Neural progenitor cell (in vitro differentiated cells): ENCODE measurements around the gene HMG20A. TPM values are rescaled to one million over a fixed set of nuclear protein-coding genes. Genes with fewer than 3 reads are reported as not detected.

Experiments
- DNase-seq: peaks from one replicate; pipeline ENCODE4 v3.0.0-alpha.2; 2016; ENCODE audit warnings: low spot score
- H2AFZ ChIP-seq: fragments of 200-600 bp; sonication (generic); replicated peaks from 2 replicates; pipeline ENCODE4 v1.6.1; 2016; ENCODE audit warnings: antibody characterized with exemption
- H3F3A ChIP-seq: fragments of 200-600 bp; sonication (generic); 2 replicates; pipeline ENCODE4 v1.6.1; 2016; ENCODE audit warnings: antibody characterized with exemption, low read depth
- H3K27ac ChIP-seq: fragments of 200-600 bp; sonication (generic); 2 replicates; pipeline ENCODE4 v1.5.1; 2016; ENCODE audit warnings: mild to moderate bottlenecking
- H3K27me3 ChIP-seq: fragments of 200-600 bp; sonication (generic); 2 replicates; pipeline ENCODE4 v1.6.1; 2016; ENCODE audit warnings: mild to moderate bottlenecking, moderate library complexity
- H3K36me3 ChIP-seq: fragments of 200-600 bp; sonication (generic); 2 replicates; pipeline ENCODE4 v1.5.1; 2016
- H3K4me1 ChIP-seq: fragments of 200-600 bp; sonication (generic); 2 replicates; pipeline ENCODE4 v1.6.1; 2016; ENCODE audit warnings: mixed run types
- H3K4me2 ChIP-seq: fragments of 200-600 bp; sonication (generic); 2 replicates; pipeline ENCODE4 v1.6.1; 2016
- H3K4me3 ChIP-seq: fragments of 200-600 bp; sonication (generic); 2 replicates; pipeline ENCODE4 v1.5.1; 2016
- H3K79me2 ChIP-seq: fragments of 200-600 bp; sonication (generic); 2 replicates; pipeline ENCODE4 v1.6.1; 2016; ENCODE audit warnings: low read depth
- H3K9ac ChIP-seq: fragments of 200-600 bp; sonication (generic); 2 replicates; pipeline ENCODE4 v1.6.1; 2016
- H3K9me3 ChIP-seq: fragments of 200-600 bp; sonication (generic); 2 replicates; pipeline ENCODE4 v1.5.1; 2016; ENCODE audit warnings: low read depth
- H4K20me1 ChIP-seq: fragments of 200-600 bp; sonication (generic); 2 replicates; pipeline ENCODE4 v1.6.1; 2016; ENCODE audit warnings: low read depth
- H3K27ac Mint-ChIP-seq: 3 replicates; pipeline ENCODE4 v1.8.0; 2021; ENCODE audit warnings: mixed read lengths
- H3K27me3 Mint-ChIP-seq: 2 replicates; pipeline ENCODE4 v1.8.0; 2022; ENCODE audit warnings: low read depth, mild to moderate bottlenecking, inconsistent platforms, moderate library complexity, mixed read lengths; ENCODE audit not compliant: insufficient read depth
- H3K36me3 Mint-ChIP-seq: 3 replicates; pipeline ENCODE4 v1.8.0; 2021; ENCODE audit warnings: mixed read lengths
- H3K4me1 Mint-ChIP-seq: 3 replicates; pipeline ENCODE4 v1.8.0; 2021; ENCODE audit warnings: mixed read lengths
- H3K4me3 Mint-ChIP-seq: 3 replicates; pipeline ENCODE4 v1.8.0; 2021; ENCODE audit warnings: mild to moderate bottlenecking, moderate library complexity, mixed read lengths
- H3K9me3 Mint-ChIP-seq: 3 replicates; pipeline ENCODE4 v1.8.0; 2020; ENCODE audit warnings: mixed read lengths
- CTCF ChIP-seq: fragments of 200-600 bp; sonication (generic); IDR thresholded peaks from 2 replicates; pipeline ENCODE4 v1.5.1; 2017; ENCODE audit warnings: antibody characterized with exemption, mild to moderate bottlenecking
- EZH2 ChIP-seq: fragments of 200-600 bp; sonication (generic); IDR thresholded peaks from 2 replicates; pipeline ENCODE4 v1.6.1; 2017; ENCODE audit warnings: antibody characterized with exemption, mild to moderate bottlenecking, moderate library complexity
- EZH2phosphoT487 ChIP-seq: fragments of 200-600 bp; sonication (generic); IDR thresholded peaks from 2 replicates; pipeline ENCODE4 v1.6.1; 2017; ENCODE audit warnings: antibody characterized with exemption
- total RNA-seq: library from RNA; depleted of rRNA; stranded (reverse); fragments of >200 nt; gene quantifications from 2 replicates; pipeline ENCODE4 v1.2.3, GENCODE V29; 2015; ENCODE audit warnings: low replicate concordance

HMG20A gene
- total RNA-seq, 1 donor from 2014 or later: 75.6 TPM

- H3K9me3 Mint-ChIP-seq: no peaks in the 10 kb centered on the region
- peaks cover 4% of the 10 kb centered on the region for H3K27me3 Mint-ChIP-seq
- peaks cover 14% of the 10 kb centered on the region for H3F3A ChIP-seq
- no peak overlapping the region for H3K27ac Mint-ChIP-seq
- no peaks in the 10 kb centered on the region for H3K79me2 ChIP-seq
- H3K4me3 ChIP-seq: no peak overlapping the region
- no peak overlapping the region for H3K9ac ChIP-seq
- H3K4me2 ChIP-seq: no peak overlapping the region
- peaks cover 4% of the 10 kb centered on the region for H3K36me3 ChIP-seq
- DNase-seq: no peak
- H3K4me3 Mint-ChIP-seq: no peak overlapping the region
- no peaks in the 10 kb centered on the region for H3K27me3 ChIP-seq
- no peak overlapping the region for H3K27ac ChIP-seq
- peaks cover 19% of the 10 kb centered on the region for H3K4me1 ChIP-seq
- TF ChIP-seq EZH2: no peak
- no peak for TF ChIP-seq EZH2phosphoT487
- no peak for TF ChIP-seq CTCF
- H3K36me3 Mint-ChIP-seq: peaks cover 28% of the 10 kb centered on the region
- no peaks in the 10 kb centered on the region for H3K9me3 ChIP-seq
- H4K20me1 ChIP-seq: no peaks in the 10 kb centered on the region
- peaks cover 23% of the 10 kb centered on the region for H3K4me1 Mint-ChIP-seq
- no peak overlapping the region for H2AFZ ChIP-seq
Observed at GRCh38 chr15:77487888-77488287, 67.2 kb downstream of the HMG20A start.

GRCh38 chr15:77489647-77490046 lies 69.0 kb downstream of the HMG20A start:
- Mint-ChIP-seq H3K9me3 (no peaks in the 10 kb centered on the region), H3K4me3 (no peak overlapping the region), H3K4me1 (peaks cover 11% of the 10 kb centered on the region), H3K36me3 (peaks cover 19% of the 10 kb centered on the region), H3K27ac (no peak overlapping the region), H3K27me3 (peaks cover 6% of the 10 kb centered on the region)
- no peak overlapping the region for H3K4me2 ChIP-seq
- H3K9me3 ChIP-seq: no peaks in the 10 kb centered on the region
- H3F3A ChIP-seq: peaks cover 3% of the 10 kb centered on the region
- H2AFZ ChIP-seq: no peak overlapping the region
- H3K27me3 ChIP-seq: no peaks in the 10 kb centered on the region
- H3K27ac ChIP-seq: no peak overlapping the region
- no peak for DNase-seq
- H3K4me1 ChIP-seq: peaks cover 10% of the 10 kb centered on the region
- TF ChIP-seq EZH2: no peak
- no peak for TF ChIP-seq CTCF
- TF ChIP-seq EZH2phosphoT487: no peak
- no peak overlapping the region for H3K9ac ChIP-seq
- no peak overlapping the region for H3K4me3 ChIP-seq
- H4K20me1 ChIP-seq: no peaks in the 10 kb centered on the region
- H3K36me3 ChIP-seq: peaks cover 4% of the 10 kb centered on the region
- H3K79me2 ChIP-seq: no peaks in the 10 kb centered on the region

GRCh38 chr15:77493324-77493907 lies 72.7 kb downstream of the HMG20A start:
- H3K4me3 Mint-ChIP-seq: no peak overlapping the region
- no peak overlapping the region for H3K4me3 ChIP-seq
- no peak overlapping the region for H2AFZ ChIP-seq
- H3K9me3 Mint-ChIP-seq: no peaks in the 10 kb centered on the region
- peaks cover 42% of the 10 kb centered on the region for H3K4me1 Mint-ChIP-seq
- H3K79me2 ChIP-seq: no peaks in the 10 kb centered on the region
- peaks cover 11% of the 10 kb centered on the region for H3K27me3 Mint-ChIP-seq
- H3F3A ChIP-seq: peaks cover 18% of the 10 kb centered on the region
- H3K27ac Mint-ChIP-seq: no peak overlapping the region
- no peak overlapping the region for H3K27ac ChIP-seq
- DNase-seq: no peak
- peaks cover 38% of the 10 kb centered on the region for H3K4me1 ChIP-seq
- no peaks in the 10 kb centered on the region for H3K36me3 ChIP-seq
- H4K20me1 ChIP-seq: no peaks in the 10 kb centered on the region
- no peak for TF ChIP-seq EZH2phosphoT487
- no peak for TF ChIP-seq EZH2
- TF ChIP-seq CTCF: no peak
- no peaks in the 10 kb centered on the region for H3K27me3 ChIP-seq
- no peaks in the 10 kb centered on the region for H3K9me3 ChIP-seq
- no peak overlapping the region for H3K4me2 ChIP-seq
- no peak overlapping the region for H3K9ac ChIP-seq
- H3K36me3 Mint-ChIP-seq: peaks cover 6% of the 10 kb centered on the region
